H1 (cell line): Measurements from ENCODE around the gene FCN2. TPM values are rescaled to one million over a fixed set of nuclear protein-coding genes. Genes with fewer than 3 reads are reported as not detected.

ENCODE experiments used
- CTCF ChIA-PET: fragments of 300-600 bp; sonication (Branson Sonifier 250); formaldehyde crosslinking; loops from one replicate; lab custom pipeline; 2021; ENCODE audit not compliant: partially characterized antibody; lab: Charles Lee
- POLR2A ChIA-PET: fragments of 300-600 bp; sonication (Branson Sonifier 250); formaldehyde crosslinking; loops from one replicate; lab custom pipeline; 2021; ENCODE audit warnings: inconsistent platforms; ENCODE audit not compliant: partially characterized antibody; lab: Charles Lee
- DNase-seq, 2 experiments: peaks; one replicate each; pipeline versions ENCODE4 v3.0.0 to v3.0.0-alpha.2; 2010 to 2022; ENCODE audit warnings: low spot score in 2 of 2, low read depth in 1 of 2, mixed read lengths in 1 of 2
- FAIRE-seq: peaks from 2 replicates; lab custom pipeline; 2011; peaks lifted over from hg19 to GRCh38; lab: Jason Lieb, UNC
- H2AFZ ChIP-seq: 2 replicates; pipeline ENCODE4 v1.8.1; 2012; ENCODE audit warnings: low read length, inconsistent platforms
- H2AK5ac ChIP-seq: 2 replicates; pipeline ENCODE4 v1.6.1; 2013; ENCODE audit warnings: low read depth, low read length
- H2BK120ac ChIP-seq: replicated peaks from 2 replicates; pipeline ENCODE3; 2013; ENCODE audit warnings: low read depth, low read length, inconsistent platforms
- H2BK12ac ChIP-seq: 2 replicates; pipeline ENCODE4 v1.6.1; 2013; ENCODE audit warnings: low read depth, low read length
- H2BK15ac ChIP-seq: 2 replicates; pipeline ENCODE4 v1.6.1; 2013; ENCODE audit warnings: low read length
- H2BK20ac ChIP-seq: 2 replicates; pipeline ENCODE4 v1.6.1; 2013; ENCODE audit warnings: low read length
- H2BK5ac ChIP-seq: 2 replicates; pipeline ENCODE4 v1.6.1; 2013; ENCODE audit warnings: low read depth, low read length
- H3K14ac ChIP-seq: 2 replicates; pipeline ENCODE4 v1.6.1; 2013; ENCODE audit warnings: inconsistent platforms; ENCODE audit not compliant: insufficient read length
- H3K18ac ChIP-seq: 2 replicates; pipeline ENCODE4 v1.6.1; 2013; ENCODE audit warnings: low read length; ENCODE audit errors: extremely low read depth
- H3K23ac ChIP-seq: 2 replicates; pipeline ENCODE4 v1.6.1; 2013; ENCODE audit warnings: inconsistent platforms; ENCODE audit not compliant: insufficient read length
- H3K23me2 ChIP-seq: 2 replicates; pipeline ENCODE4 v1.6.1; 2013; ENCODE audit warnings: low read depth, low read length
- H3K27ac ChIP-seq: 2 replicates; pipeline ENCODE4 v1.6.1; 2011; ENCODE audit warnings: low read depth, low read length, inconsistent platforms
- H3K27me3 ChIP-seq, 4 experiments: replicated peaks in 1 of 4; 1 replicate in 1 of 4; 2 replicates in 3 of 4; pipeline versions ENCODE4 v1.6.1 to v1.8.1; 2011 to 2013; ENCODE audit warnings: low read length in 3 of 4, mild to moderate bottlenecking in 3 of 4, inconsistent platforms in 2 of 4, mixed read lengths in 2 of 4, moderate library complexity in 1 of 4; ENCODE audit not compliant: control insufficient read depth in 3 of 4, insufficient read depth in 3 of 4; ENCODE audit errors: extremely low read depth in 1 of 4
- H3K36me3 ChIP-seq, 4 experiments: 2 replicates each; pipeline versions ENCODE4 v1.6.1 to v1.8.1; 2011 to 2013; ENCODE audit warnings: mild to moderate bottlenecking in 4 of 4, low read length in 3 of 4, moderate library complexity in 2 of 4, control low read depth in 1 of 4, inconsistent platforms in 1 of 4; ENCODE audit not compliant: insufficient read depth in 4 of 4, control insufficient read depth in 2 of 4
- H3K4ac ChIP-seq: replicated peaks from 2 replicates; pipeline ENCODE3; 2013; ENCODE audit warnings: low read length, low read depth, mixed read lengths, inconsistent platforms; ENCODE audit not compliant: insufficient read length
- H3K4me1 ChIP-seq, 4 experiments: replicated peaks in 1 of 4; 1 replicate in 1 of 4; 2 replicates in 3 of 4; pipeline versions ENCODE4 v1.6.1 to v1.8.1; 2011 to 2013; ENCODE audit warnings: low read length in 3 of 4, inconsistent platforms in 2 of 4, mixed read lengths in 1 of 4; ENCODE audit not compliant: insufficient read depth in 4 of 4, control insufficient read depth in 3 of 4
- H3K4me2 ChIP-seq, 2 experiments: 2 replicates each; pipeline versions ENCODE4 v1.6.1 to v1.8.1; 2011 to 2013; ENCODE audit warnings: low read depth in 2 of 2, low read length in 2 of 2, control low read depth in 1 of 2, inconsistent platforms in 1 of 2, mild to moderate bottlenecking in 1 of 2; ENCODE audit not compliant: insufficient read depth in 1 of 2
- H3K4me3 ChIP-seq, 4 experiments: fragments of 200-600, 300-600 bp in 1 of 4; sonication (generic), shearing (Covaris generic), sonication (Bioruptor Twin) in 1 of 4; 2 replicates each; pipeline versions ENCODE4 v1.5.1 to v1.8.1; 2011 to 2016; ENCODE audit warnings: low read length in 4 of 4, low read depth in 3 of 4, control low read depth in 2 of 4, inconsistent platforms in 2 of 4, mild to moderate bottlenecking in 2 of 4, mixed read lengths in 1 of 4, moderate library complexity in 1 of 4; ENCODE audit not compliant: insufficient read depth in 2 of 4; ENCODE audit errors: extremely low read depth in 1 of 4
- H3K56ac ChIP-seq: replicated peaks from 2 replicates; pipeline ENCODE3; 2013; ENCODE audit warnings: low read depth, mild to moderate bottlenecking, mixed read lengths, low read length, inconsistent platforms; ENCODE audit not compliant: insufficient read length
- H3K79me1 ChIP-seq: 2 replicates; pipeline ENCODE4 v1.6.1; 2013; ENCODE audit warnings: low read depth, low read length, control low read depth
- H3K79me2 ChIP-seq, 2 experiments: 2 replicates each; pipeline versions ENCODE4 v1.6.1 to v1.8.1; 2012 to 2013; ENCODE audit warnings: low read length in 2 of 2, mild to moderate bottlenecking in 2 of 2, inconsistent platforms in 1 of 2; ENCODE audit not compliant: insufficient read depth in 2 of 2, control insufficient read depth in 1 of 2
- H3K9ac ChIP-seq, 4 experiments: replicated peaks in 1 of 4; 1 replicate in 1 of 4; 2 replicates in 3 of 4; pipeline versions ENCODE4 v1.6.1 to v1.8.1; 2011 to 2013; ENCODE audit warnings: low read depth in 3 of 4, low read length in 3 of 4, control low read depth in 2 of 4, mild to moderate bottlenecking in 2 of 4, moderate library complexity in 2 of 4, inconsistent platforms in 1 of 4; ENCODE audit errors: extremely low read depth in 1 of 4
- H3K9me3 ChIP-seq, 2 experiments: 2 replicates each; pipeline versions ENCODE4 v1.6.1 to v1.8.1; 2012 to 2013; ENCODE audit warnings: mild to moderate bottlenecking in 2 of 2, moderate library complexity in 2 of 2, control low read depth in 1 of 2, inconsistent platforms in 1 of 2, low read depth in 1 of 2, low read length in 1 of 2, mixed read lengths in 1 of 2; ENCODE audit not compliant: insufficient read depth in 2 of 2
- H4K20me1 ChIP-seq, 2 experiments: replicated peaks in 1 of 2; 2 replicates each; pipeline versions ENCODE3 to v1.8.1; 2011 to 2013; ENCODE audit warnings: inconsistent platforms in 2 of 2, low read length in 2 of 2, mild to moderate bottlenecking in 1 of 2; ENCODE audit not compliant: insufficient read depth in 2 of 2, control insufficient read depth in 1 of 2
- H4K5ac ChIP-seq: 2 replicates; pipeline ENCODE4 v1.6.1; 2013; ENCODE audit warnings: low read length, low read depth, mixed read lengths, inconsistent platforms; ENCODE audit not compliant: insufficient read length
- H4K8ac ChIP-seq: 2 replicates; pipeline ENCODE4 v1.8.0; 2013; ENCODE audit warnings: mild to moderate bottlenecking, moderate library complexity, low read length, inconsistent platforms; ENCODE audit not compliant: insufficient read depth; ENCODE audit errors: extremely low read depth
- H4K91ac ChIP-seq: replicated peaks from 2 replicates; pipeline ENCODE3; 2013; ENCODE audit warnings: low read length, mixed read lengths, inconsistent platforms; ENCODE audit not compliant: insufficient read length
- KDM5A ChIP-seq: fragments of 200-600 bp; IDR thresholded peaks from 2 replicates; pipeline ENCODE4 v1.7.1; 2012; ENCODE audit warnings: mild to moderate bottlenecking, low read length, inconsistent platforms, mixed read lengths
- SP1 ChIP-seq: IDR thresholded peaks from 2 replicates; pipeline ENCODE4 v1.6.1; 2011; ENCODE audit warnings: low read depth, low read length
- TAF7 ChIP-seq: optimal IDR thresholded peaks from 2 replicates; pipeline ENCODE3; 2011; ENCODE audit warnings: low read depth, mild to moderate bottlenecking, inconsistent platforms, low read length, moderate library complexity, borderline replicate concordance
- WGBS, 2 experiments: shearing (Covaris generic) in 1 of 2; methylation state at CpG; one replicate each; pipeline versions ENCODE4 v1.1.6 to v1.1.7; 2013 to 2015; ENCODE audit warnings: low lambda C conversion rate in 2 of 2, mixed read lengths in 2 of 2, inconsistent platforms in 1 of 2, low coverage in 1 of 2, missing lambda C conversion rate in 1 of 2; ENCODE audit not compliant: insufficient replicate concordance in 2 of 2, insufficient coverage in 1 of 2, insufficient read length in 1 of 2; ENCODE audit errors: extremely low coverage in 1 of 2, missing lambda C conversion rate in 1 of 2; 5-methylcytosine and 5-hydroxymethylcytosine counted together
- polyA plus RNA-seq, 7 experiments: library from polyadenylated mRNA; depleted of rRNA in 3 of 7; stranded (reverse) in 5 of 7; unstranded in 2 of 7; fragments of >200 nt in 5 of 7; fragments of 200-250 nt in 2 of 7; gene quantifications; 1 replicate in 5 of 7; 2 replicates in 1 of 7; 4 replicates in 1 of 7; pipeline versions ENCODE4 v1.2.1 to v1.2.3, GENCODE V29; 2011 to 2013; ENCODE audit warnings: missing spikeins in 2 of 7, mixed read lengths in 2 of 7
- total RNA-seq: library from RNA; stranded (reverse); fragmentation: NEBNext Ultra II Directional; extraction: Animal tissue kit (Norgen Biotek cat#: 25700); gene quantifications from 2 replicates; pipeline ENCODE4 v1.2.1, GENCODE V29; 2021

FCN2 gene
- total and polyA plus RNA-seq, 2 of the 8 experiments (the other 6 are each of a cell fraction or from before 2014, with no cell fraction given) = not detected

- H2BK12ac ChIP-seq = no peak overlapping the region
- no peak overlapping the region for H3K4ac ChIP-seq
- no peaks in the 10 kb centered on the region for H3K9me3 ChIP-seq
- no peak overlapping the region for H3K27ac ChIP-seq
- H3K56ac ChIP-seq = no peak overlapping the region
- no peak overlapping the region for H2BK15ac ChIP-seq
- H4K91ac ChIP-seq = no peak overlapping the region
- H2BK20ac ChIP-seq = no peak overlapping the region
- H2BK5ac ChIP-seq = no peak overlapping the region
- H3K23ac ChIP-seq = no peak overlapping the region
- CTCF ChIA-PET = interaction anchor here (0.9 to 1.3 kb wide), 2 partner anchors 38 to 74 kb away, joined by 3 read pairs; no protein-coding TSS in a partner anchor
- H3K4me1 ChIP-seq = no peaks in the 10 kb centered on the region; a peak in 1 of 7 replicates
- H3K4me2 ChIP-seq = no peak overlapping the region
- no peak overlapping the region for H3K9ac ChIP-seq
- no peaks in the 10 kb centered on the region for H3K79me1 ChIP-seq
- no peaks in the 10 kb centered on the region for H4K20me1 ChIP-seq
- H3K23me2 ChIP-seq = no peaks in the 10 kb centered on the region
- no peaks in the 10 kb centered on the region for H3K79me2 ChIP-seq
- no peak overlapping the region for H4K8ac ChIP-seq
- no peak overlapping the region for H2BK120ac ChIP-seq
- H2AK5ac ChIP-seq = no peak overlapping the region
- no peak overlapping the region for H4K5ac ChIP-seq
- 93% methylated on average over 20 of the region's 23 CpGs; no CpG with 5 or more reads in 1 of the 2 experiments for WGBS, 2 experiments
- no peaks in the 10 kb centered on the region for H3K27me3 ChIP-seq
- no peak overlapping the region for H3K18ac ChIP-seq
- no peak overlapping the region for H2AFZ ChIP-seq
- TF ChIP-seq KDM5A = no peak
- TF ChIP-seq SP1 = no peak
- TF ChIP-seq TAF7 = no peak
- no peak overlapping the region for H3K4me3 ChIP-seq
- no peak overlapping the region for H3K14ac ChIP-seq
- no peaks in the 10 kb centered on the region for H3K36me3 ChIP-seq
- no peak for FAIRE-seq
- POLR2A ChIA-PET = no interaction called here
- DNase-seq = no peak
Observed at GRCh38 chr9:134913713-134914500, 33.3 kb downstream of the FCN2 start.
